NT2/D1 (cell line): ENCODE results near the gene CYP4A22.

Source experiments
- SUZ12 ChIP-seq: IDR thresholded peaks from 2 replicates; pipeline ENCODE4 v1.6.1; 2011; ENCODE audit not compliant: insufficient read length, insufficient read depth; ENCODE audit errors: extremely low read depth
- YY1 ChIP-seq: IDR thresholded peaks from 2 replicates; pipeline ENCODE4 v1.6.1; 2011; ENCODE audit not compliant: insufficient read length, insufficient read depth

- TF ChIP-seq YY1: no peak
- no peak for TF ChIP-seq SUZ12
These were observed 54.8 kb downstream of the CYP4A22 start for GRCh38 chr1:47191940-47192457.
